Stimulated activated CD8-positive, alpha-beta memory T cell treated with anti-CD3 and anti-CD28 coated beads, Interleukin-4, amount 100 ng/mL, for 1 hour (primary cell): ENCODE measurements around the gene TDRD3.
"Not testable (repeated sequence)": the region's sequence is repeated elsewhere in the genome, so short reads cannot be mapped to it uniquely, and the experiment has no call there.

Source experiments
- DNase-seq, 2 donors: peaks; one replicate each; pipeline ENCODE4 v3.0.0-alpha.2; 2020; ENCODE audit warnings: low read depth in 2 of 2, low spot score in 1 of 2

The TDRD3 gene

DNA sequence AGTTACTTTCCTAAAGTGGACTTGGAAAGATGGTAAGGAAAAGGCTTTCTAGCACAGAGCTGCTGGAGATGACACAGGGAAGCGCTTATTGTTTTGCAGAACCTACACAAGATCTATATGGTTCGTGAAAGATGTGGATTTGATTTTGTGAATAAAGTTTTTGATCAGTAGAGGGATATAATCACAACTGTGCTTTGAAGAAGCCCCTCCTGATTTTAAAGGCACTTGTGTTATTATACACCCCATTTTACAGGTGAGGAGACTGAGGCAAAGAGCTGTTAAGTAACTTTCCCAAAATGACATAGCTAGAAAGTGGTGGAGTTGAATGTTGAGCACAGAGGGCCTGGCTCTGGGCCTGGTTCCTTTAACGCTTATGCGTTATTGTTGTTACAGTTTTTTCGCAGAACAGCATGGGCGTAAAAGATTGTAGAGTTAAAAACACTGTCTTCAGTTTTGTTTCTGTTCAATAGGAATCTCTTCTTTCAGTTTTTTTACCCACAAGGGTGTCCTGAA lies 1.4 kb downstream of the TDRD3 start:
- no peak for DNase-seq

GRCh38 chr13:60398907-60399589 lies 2.0 kb downstream of the TDRD3 start:
- DNase-seq = no peak

DNA sequence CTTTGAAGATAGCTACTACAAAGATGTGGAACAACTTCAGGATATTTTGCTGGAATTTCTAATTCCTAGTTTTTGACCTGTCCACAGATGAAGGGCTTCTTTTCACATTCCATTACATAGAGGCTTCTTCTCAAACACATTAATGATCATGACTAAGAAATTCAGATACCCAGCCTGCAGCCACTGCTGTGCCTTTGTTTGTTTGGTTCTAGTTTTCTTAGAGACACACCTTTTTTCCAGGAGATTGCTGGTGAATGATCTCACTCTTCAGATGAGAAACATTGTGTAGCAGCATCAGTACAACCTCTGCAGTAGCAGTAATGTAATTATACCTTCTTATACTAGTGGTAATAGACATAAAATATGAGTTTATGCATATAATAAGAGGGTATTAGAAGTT lies 5.0 kb downstream of the TDRD3 start:
- DNase-seq = no peak

DNA sequence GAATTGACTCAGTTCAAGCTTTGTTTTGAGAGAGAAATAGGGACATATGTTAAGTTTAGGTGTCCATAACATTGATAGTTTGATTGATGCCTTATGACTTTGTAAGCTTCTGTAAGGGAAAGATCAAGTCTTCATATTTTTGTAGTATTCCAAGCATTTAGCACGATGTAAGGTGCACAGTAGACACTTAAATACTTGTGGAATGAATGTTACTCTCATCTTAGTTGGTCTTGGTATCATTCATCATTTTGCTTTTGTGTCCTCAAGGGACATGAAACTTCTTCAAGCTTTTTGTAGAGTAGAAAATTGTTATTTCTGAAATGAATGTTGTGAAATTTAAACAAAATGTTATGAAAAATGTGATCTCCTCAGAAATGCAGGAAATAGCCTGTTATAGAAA lies 10.1 kb downstream of the TDRD3 start:
- DNase-seq = no peak

GRCh38 chr13:60407852-60408251 lies 10.8 kb downstream of the TDRD3 start:
- not testable (repeated sequence) for DNase-seq

- not testable (repeated sequence) for DNase-seq
These were observed 12.7 kb downstream of the TDRD3 start for GRCh38 chr13:60409574-60410292.

DNA sequence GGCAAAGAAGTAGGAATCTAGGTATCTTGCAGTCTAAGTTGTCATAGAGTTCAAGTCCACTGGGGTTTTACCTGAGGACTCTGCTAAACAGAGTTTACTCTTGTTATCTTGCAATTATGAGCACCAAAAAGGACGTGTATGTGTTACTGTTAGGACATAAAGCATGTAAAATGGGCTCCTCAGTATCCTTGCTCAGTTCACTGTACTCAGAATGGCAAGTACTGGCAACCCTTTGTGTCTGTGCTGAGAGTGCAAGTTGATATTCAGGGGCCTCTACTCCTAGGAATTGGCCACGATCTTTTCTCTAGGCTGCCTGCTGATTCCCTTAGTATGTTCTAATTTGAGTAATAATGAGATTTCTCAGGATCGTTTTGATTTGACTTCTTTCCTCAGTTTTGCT lies 13.3 kb downstream of the TDRD3 start:
- no peak for DNase-seq

GRCh38 chr13:60411464-60411863 lies 14.4 kb downstream of the TDRD3 start:
- no peak for DNase-seq

DNA sequence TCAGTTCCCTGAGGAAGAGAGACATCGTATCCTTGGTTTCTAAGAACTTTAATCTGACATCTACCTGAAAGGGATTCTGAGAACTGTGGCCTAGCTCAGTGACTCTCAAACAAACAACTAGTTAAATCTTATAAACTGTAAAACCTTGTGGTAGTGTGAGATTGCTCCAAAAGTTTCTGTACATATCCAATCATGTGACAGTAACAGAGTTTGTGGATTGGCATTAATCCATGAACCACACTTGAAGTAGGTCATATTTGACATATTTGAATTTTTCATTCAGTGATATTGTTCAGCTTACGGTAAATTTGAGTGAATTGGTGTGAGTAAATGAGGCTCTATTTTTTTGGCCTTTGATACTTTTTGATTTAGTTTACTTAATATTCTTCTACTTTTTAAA lies 15.0 kb downstream of the TDRD3 start:
- no peak for DNase-seq

- no peak for DNase-seq
These were observed 16.0 kb downstream of the TDRD3 start for GRCh38 chr13:60412909-60413616.

DNA sequence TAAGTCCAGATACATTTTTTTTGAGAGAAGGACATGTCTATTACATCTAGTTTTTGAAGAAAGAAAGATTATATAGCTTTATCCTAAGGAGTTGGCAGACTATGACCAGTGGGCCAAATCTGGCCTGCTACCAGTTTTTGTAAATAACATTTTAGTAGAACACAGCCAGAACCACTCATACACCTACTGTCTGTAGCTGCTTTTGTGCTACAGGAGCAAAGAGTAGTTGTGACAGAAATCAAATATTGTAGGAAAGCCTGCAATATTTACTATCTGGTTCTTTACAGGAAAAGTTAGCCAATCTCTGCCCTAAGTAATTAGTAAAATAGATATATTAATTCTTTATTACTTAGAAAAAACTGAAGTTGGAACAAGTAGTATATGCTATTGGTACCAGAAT lies 17.2 kb downstream of the TDRD3 start:
- no peak for DNase-seq

- DNase-seq = no peak
These were observed 20.7 kb downstream of the TDRD3 start for GRCh38 chr13:60417734-60418133.

GRCh38 chr13:60418954-60419353 lies 21.9 kb downstream of the TDRD3 start:
- DNase-seq = no peak

- DNase-seq = no peak
These were observed 28.3 kb downstream of the TDRD3 start for GRCh38 chr13:60425332-60425731.

GRCh38 chr13:60426075-60426474 lies 29.1 kb downstream of the TDRD3 start:
- no peak for DNase-seq

DNA sequence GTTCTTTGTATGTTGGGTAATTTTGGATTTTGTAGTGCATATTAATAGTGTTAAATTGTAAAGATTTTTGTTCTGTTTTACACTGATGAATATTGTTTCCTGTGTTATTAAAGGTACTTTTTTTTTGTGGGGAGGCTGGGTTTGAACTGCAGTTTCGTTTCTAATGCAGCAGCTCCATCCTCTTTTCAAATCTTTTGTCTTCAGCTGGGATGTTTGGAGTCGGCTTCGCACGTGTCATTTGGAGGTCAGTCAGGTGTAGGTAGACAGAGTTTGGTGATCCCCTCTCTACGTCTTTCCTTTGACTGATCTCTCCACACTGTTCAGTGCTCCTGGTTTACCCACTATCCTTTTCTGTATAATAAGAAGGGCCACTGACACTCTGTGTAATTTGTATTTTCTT lies 30.3 kb downstream of the TDRD3 start:
- DNase-seq = no peak

DNA sequence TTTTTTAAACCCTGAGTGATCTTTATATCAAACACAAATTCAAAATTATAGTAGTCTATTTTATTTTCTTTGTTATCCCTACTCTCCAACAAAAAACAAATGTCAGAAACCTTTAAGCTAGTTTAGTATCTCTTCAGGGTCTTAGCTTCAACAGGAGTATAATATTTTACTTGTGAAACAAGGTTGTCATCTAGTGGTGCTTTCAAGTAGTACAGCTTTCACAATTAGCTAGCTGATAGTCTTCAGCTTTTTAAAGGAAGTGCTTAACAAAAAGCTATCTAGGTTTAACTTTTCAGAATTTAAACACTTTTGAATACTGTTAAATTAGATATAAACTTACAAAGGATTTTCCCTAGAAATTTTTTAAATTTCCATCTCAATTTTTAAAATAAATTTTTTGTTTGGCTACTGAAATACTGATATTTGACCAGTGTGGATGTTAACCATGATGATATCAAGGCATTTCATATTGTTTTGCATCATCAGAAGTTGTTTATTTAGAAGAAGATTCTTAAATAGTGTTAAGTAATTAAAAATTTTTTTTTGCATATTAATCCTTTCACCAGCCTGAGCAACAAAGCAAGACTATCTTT lies 34.2 kb downstream of the TDRD3 start:
- DNase-seq = no peak

DNA sequence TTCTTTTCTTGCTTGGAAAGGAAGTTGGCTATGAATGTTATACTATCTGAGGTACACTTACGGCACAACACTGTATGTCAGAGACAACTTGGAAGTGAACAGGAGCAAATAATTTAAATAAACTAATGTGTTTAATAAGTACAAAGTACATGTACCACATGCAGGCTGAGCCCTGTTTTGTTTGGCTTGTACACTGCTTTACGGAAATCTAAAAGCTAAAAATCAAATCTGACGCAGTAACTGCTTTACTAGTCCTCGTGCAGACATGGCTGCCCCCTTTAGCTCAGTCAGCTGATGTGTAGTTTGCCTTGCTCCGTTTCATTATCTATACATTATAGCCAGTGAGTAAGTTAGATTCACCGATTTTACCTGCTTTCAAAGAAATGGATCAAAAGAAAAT lies 36.5 kb downstream of the TDRD3 start:
- no peak for DNase-seq

GRCh38 chr13:60435762-60436374 lies 38.8 kb downstream of the TDRD3 start:
- DNase-seq = no peak

- no peak for DNase-seq
These were observed 42.2 kb downstream of the TDRD3 start for GRCh38 chr13:60439201-60439600.

DNA sequence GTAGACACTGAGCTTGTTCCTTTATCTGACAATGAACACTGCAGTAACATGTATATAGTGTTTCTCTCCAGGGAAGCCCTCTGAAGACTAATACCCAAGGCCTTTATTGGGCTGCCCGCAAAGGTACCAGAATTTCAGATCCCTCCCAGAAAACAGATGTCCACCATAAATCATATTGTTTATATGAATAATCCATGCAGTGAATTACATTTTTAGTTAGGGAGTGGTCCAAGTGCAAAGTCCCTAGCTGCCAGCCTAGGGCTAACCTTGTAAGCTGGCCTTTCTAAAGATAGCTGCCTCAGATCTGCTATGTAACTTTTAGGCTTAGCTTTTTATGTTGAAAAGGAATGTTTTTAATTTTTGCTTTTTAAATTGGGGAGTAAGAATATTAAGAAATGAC lies 44.7 kb downstream of the TDRD3 start:
- no peak for DNase-seq
